GM12872 (cell line): ENCODE measurements around the gene PCNA.

Source experiments
- TF ChIP-seq, protein P1 (sequence below): IDR thresholded peaks from 3 replicates; pipeline ENCODE4 v1.5.1; 2011; ENCODE audit warnings: low read depth, mild to moderate bottlenecking, low read length, moderate library complexity; ENCODE audit not compliant: insufficient read depth

PCNA gene

DNA sequence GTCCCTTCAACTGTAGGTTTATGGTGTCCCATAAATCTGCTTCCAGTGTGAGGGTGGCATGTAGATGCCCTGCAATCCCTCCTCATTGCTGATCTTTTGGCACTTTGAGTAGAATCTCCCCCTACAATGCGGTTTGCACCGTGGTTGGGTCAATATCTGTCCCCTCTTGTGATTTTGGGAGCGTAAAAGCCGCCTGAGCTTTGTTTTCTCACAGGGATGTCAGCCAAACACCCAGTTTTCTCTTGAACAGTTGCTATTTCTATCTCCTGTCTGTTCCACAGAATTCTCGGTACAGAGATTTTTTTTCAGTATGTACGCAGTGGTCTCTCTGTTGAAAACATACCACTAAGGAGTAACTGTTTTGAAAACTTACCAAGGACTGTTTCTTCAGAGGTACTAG lies 28.8 kb upstream of the PCNA start:
- TF ChIP-seq, protein P1, sequence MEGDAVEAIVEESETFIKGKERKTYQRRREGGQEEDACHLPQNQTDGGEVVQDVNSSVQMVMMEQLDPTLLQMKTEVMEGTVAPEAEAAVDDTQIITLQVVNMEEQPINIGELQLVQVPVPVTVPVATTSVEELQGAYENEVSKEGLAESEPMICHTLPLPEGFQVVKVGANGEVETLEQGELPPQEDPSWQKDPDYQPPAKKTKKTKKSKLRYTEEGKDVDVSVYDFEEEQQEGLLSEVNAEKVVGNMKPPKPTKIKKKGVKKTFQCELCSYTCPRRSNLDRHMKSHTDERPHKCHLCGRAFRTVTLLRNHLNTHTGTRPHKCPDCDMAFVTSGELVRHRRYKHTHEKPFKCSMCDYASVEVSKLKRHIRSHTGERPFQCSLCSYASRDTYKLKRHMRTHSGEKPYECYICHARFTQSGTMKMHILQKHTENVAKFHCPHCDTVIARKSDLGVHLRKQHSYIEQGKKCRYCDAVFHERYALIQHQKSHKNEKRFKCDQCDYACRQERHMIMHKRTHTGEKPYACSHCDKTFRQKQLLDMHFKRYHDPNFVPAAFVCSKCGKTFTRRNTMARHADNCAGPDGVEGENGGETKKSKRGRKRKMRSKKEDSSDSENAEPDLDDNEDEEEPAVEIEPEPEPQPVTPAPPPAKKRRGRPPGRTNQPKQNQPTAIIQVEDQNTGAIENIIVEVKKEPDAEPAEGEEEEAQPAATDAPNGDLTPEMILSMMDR, result no peak

DNA sequence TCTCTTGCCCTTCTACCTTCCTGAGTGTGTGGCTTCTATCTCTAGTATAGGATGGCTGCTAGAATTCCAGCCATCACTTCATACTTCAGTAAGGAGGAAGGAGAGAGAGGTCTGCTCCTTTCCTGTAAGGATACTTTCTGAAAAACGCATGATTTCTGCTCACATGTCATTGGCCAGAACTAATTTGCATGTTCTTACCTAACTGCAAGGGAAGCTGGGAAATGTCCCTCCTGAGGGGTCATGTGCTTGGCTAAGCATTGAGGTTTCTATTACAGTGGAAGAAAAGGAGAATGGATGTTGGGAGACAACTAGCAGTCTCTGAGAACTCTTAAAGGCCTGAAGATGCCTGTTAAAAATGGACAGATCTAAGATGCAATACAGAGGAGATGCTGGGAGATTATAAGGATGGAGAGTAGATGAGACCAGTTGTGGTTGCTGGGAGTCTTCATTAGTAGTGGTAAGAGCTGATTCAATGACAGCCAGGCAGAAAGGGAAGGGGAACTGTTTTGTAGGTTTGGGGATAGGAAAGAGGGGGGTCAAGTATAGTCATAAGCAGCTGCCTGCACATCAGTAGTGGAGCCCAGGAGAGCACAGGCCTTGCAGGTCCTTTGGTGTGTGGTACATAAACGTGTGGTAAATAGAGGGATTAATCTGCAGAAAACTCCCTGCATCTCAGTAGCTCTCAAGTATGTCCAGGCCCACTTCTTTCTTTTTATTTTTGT lies 27.3 kb upstream of the PCNA start:
- TF ChIP-seq, protein P1, result no peak

DNA sequence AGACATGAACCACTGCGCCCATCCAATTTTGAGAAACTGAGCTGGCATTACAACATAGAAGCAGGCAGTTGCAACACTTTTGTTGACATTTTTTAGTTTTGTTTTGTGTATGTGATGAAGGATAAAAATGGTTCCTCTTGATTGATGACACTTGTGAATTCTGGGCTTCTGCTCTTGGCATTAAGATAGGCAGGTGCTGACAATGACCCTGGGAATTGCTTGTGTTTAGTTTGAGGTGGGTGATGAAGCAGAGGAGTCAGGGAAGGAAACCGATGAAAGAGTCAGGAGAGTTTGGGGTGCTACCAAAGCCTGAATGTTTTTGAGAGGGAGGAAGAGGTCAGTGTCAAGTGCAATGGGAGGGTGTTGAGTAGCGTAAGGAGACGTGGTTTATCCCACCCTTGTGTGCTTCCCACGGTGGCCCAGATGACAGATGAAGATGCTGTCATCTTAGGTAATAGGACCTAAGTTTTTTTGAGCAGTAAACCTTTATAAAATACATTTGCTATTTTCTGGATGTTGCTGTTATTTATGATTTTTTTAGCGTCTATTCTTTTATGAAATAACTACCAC lies 26.4 kb upstream of the PCNA start:
- TF ChIP-seq, protein P1, result no peak

DNA sequence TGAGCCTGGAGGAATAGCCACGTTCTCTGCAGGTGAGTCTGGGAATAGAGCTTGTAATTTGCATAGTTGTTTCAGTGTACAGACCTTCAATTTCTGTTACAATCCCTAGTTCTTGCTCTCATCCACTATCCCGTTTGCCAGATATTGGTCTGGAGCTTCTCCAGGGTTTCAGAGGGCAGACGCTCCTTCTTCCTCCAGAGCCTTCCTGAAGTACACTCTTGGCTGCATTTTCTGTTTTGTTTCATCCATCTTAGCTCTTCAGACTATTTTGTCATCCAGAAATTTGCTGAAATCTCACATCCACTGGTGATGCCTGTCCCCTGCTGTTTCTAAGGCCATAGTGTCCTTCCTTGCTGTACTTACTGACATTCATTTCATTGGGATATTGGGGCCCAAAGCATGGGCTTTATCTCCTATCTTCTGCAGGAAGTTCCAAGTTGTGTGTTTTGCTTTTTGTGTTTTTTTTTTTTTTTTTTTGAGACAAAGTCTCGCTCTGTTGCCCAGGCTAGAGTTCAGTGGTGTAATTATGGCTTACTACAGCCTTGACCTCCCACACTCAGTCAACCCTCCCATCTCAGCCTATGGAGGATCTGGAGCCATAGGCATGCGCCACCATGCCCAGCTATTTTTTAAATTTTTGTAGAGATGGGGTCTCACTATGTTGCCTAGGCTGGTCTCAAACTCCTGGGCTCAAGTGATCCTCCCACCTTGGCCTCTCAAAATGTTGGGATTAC lies 25.8 kb upstream of the PCNA start:
- TF ChIP-seq, protein P1, result no peak

DNA sequence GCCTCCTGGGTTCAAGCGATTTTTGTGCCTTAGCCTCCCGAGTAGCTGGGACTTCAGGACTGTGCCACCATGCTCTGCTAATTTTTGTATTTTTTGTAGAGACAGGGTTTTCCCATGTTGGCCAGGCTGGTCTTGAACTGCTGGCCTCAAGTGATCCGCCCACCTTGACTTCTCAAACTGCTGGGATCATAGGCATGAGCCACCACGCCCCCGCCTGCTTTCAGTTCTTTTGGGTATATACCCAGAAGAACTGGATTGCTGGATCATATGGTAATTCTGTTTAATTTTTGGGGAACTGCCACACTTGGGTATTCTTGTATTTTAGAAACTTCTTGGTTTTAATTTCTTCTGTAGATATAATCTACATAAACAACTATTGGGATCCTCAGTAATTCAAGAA lies 24.1 kb upstream of the PCNA start:
- TF ChIP-seq, protein P1, result no peak

DNA sequence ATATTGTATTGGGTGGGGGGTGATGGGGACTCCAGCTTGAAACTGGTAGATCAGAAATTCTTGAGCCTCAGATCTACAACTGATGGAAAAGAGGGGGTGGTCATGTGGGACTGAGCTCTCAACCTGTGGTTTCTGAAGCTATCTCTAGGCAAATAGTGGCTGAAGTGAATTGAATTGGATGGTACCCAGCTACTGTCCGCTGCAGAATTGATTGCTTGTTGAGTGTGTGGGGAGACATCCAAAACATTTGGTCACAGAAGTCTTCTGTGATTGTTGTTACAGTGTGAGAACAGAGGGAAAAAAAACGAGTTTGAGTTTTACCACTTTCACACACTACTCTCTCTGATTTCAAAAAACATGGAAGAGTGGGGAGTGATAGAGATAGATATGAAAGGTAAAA lies 21.9 kb upstream of the PCNA start:
- TF ChIP-seq, protein P1, result no peak

DNA sequence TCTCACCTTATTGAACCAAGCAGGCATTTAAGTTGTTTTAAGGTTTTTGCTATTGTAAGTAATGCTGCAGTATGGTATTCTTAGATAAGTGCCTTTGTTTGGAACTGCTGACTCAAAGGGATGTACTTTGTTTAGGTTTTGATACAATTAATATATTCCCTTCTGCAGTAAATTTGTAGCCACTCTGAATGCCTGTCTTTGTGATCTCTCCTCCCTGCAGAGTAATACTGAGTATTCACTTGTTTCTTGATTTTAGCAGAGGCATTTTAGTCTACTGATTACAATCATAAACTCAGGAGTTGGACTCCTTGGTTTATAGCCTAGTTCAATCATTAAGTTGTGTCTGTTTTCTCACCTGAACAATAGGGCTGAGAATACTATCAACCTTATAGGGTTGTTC lies 20.4 kb upstream of the PCNA start:
- TF ChIP-seq, protein P1, result no peak
